ENCODE data around the gene CRIP2.

GRCh38 chr14:105525861-105526775, 51.5 kb downstream of the CRIP2 start, which contains the start of gene TMEM121:
- TF ChIP-seq CTCF (IDR thresholded peaks at IDR 0.05; ENCODE audit: extremely low read depth in 1 of 2, insufficient read depth in 1 of 2, low read depth in 1 of 2, low read length in 2 of 2) (no peak), POLR2AphosphoS5 (IDR thresholded peaks at IDR 0.05; ENCODE audit: insufficient read depth, low read depth, low read length) (no peak), POLR2A (IDR thresholded peaks at IDR 0.05; ENCODE audit: low read depth, low read length) (no peak), MAX (IDR thresholded peaks at IDR 0.05; ENCODE audit: insufficient read depth, insufficient read length) (no peak), EZH2 (IDR thresholded peaks at IDR 0.05; ENCODE audit: borderline replicate concordance, low read depth, low read length, severe bottlenecking) (peak; percentile 64)

Data from endothelial cell of umbilical vein (primary cell).